Stimulated activated CD8-positive, alpha-beta memory T cell treated with anti-CD3 and anti-CD28 coated beads, Interleukin-15, amount 100 ng/mL, for 4 hours (primary cell): Measurements from ENCODE around the gene KIF4B.
"Not testable (repeated sequence)": the region's sequence is repeated elsewhere in the genome, so short reads cannot be mapped to it uniquely, and the experiment has no call there.

Source experiments
- DNase-seq, 2 donors: peaks; one replicate each; pipeline ENCODE4 v3.0.0-alpha.2; 2020; ENCODE audit warnings: low read depth in 2 of 2

The KIF4B gene

DNA sequence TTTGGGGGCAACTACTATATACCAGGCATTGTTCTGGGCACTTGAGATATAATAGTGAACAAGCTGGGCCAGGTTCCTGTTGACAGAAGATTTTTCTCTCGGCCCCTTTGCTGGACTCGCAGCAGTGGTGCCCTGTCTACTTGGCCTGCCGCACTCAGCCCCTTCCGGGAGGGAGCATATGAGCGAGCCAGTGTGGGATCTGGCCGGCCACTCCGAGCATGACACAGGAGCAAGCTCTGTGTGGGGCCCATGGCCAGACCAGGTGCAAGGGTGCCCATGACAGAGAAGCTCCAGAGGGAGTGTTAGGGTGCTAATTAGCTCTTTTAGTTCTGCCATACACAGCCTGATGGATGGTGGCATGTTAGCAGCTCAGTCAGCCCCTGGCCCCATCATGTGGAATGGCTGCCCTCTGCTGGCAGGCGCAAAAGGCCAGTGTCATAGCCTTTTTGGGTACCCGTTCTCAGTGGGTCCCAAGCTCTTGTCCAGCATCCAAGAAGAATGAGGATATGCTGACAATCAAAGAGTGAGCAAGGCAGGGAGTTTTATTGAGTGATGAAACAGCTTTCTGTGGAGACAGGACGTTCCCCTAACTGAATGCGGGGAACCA lies 9.3 kb upstream of the KIF4B start:
- DNase-seq = no peak

DNA sequence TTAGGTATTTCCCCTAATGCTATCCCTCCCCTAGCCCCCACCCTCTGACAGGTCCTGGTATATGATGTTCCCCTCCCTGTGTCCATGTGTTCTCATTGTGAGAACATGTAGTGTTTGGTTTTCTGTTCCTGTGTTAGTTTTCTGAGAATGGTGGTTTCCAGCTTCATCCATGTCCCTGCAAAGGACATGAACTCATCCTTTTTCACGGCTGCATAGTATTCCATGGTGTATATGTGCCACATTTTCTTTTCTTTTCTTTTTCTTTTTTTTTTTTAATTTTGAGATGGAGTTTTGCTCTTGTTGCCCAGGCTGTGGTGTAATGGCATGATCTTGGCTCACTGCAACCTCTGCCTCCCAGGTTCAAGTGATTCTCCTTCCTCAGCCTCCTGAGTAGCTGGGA lies 7.3 kb upstream of the KIF4B start:
- not testable (repeated sequence) for DNase-seq

- no peak for DNase-seq
Measured at GRCh38 chr5:155008669-155009068, 4.9 kb upstream of the KIF4B start.

DNA sequence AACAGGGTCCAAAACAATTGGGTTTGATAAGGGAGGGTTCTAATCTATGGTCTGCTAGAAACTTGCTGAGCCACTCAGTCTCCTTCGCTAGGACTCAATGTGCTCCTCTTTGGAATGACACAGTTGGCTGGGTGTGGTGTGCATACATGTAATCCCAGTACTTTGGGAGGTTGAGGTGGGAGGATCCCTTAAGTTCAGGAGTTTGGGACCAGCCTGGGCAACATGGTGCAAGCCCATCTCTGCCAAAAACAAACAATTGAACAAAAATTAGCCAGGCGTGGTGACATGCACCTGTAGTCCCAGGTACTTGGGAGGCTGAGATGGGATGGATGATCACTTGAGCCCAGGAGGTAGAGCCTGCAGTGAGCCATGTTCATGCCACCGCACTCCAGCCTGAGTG lies 2.7 kb upstream of the KIF4B start:
- no peak for DNase-seq

GRCh38 chr5:155015239-155015638 lies 1.7 kb downstream of the KIF4B start:
- no peak for DNase-seq

GRCh38 chr5:155017610-155018009 lies 4.1 kb downstream of the KIF4B start:
- no peak for DNase-seq

- no peak for DNase-seq
Measured at GRCh38 chr5:155019601-155020226, 6.2 kb downstream of the KIF4B start.

- no peak for DNase-seq
Measured at GRCh38 chr5:155021842-155022241, 8.3 kb downstream of the KIF4B start.

DNA sequence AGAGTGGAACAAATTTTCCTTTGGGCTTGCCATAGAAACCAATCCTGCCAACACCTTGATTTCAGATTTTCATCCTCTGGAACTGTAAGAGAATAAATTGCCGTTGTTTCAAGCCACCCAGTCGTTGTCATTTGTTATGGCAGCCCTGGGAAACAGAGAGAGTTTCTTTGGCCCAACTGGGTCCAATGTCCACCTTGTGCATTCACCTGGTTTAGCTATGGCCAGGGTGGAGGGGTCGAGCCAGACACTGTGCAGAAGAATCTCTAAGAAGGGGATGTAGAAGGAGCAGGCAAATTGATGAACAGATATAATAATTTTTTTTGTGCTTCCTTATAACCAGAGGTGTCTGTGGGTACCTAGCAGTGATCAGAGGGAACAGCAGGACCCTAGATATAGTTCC lies 9.8 kb downstream of the KIF4B start:
- no peak for DNase-seq

DNA sequence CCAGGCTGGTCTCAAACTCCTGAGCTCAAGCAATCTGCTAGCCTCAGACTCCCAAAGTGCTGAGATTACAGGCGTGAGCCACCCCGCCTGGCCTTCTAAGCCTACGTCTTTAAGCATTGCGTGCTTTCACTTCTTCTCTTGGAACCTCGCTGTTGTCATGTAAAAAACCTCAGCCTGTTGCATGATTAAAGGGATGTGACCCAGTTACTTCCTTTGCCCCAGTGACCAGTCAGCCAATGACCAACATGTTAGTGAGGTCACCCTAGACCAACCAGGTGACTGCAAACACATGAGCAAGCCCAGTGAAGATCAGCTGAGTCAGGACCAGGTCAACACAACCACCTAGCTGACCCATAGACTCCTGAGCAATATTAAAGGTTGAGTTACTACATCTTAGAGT lies 10.5 kb downstream of the KIF4B start:
- no peak for DNase-seq

GRCh38 chr5:155025895-155026294 lies 12.3 kb downstream of the KIF4B start:
- no peak for DNase-seq

DNA sequence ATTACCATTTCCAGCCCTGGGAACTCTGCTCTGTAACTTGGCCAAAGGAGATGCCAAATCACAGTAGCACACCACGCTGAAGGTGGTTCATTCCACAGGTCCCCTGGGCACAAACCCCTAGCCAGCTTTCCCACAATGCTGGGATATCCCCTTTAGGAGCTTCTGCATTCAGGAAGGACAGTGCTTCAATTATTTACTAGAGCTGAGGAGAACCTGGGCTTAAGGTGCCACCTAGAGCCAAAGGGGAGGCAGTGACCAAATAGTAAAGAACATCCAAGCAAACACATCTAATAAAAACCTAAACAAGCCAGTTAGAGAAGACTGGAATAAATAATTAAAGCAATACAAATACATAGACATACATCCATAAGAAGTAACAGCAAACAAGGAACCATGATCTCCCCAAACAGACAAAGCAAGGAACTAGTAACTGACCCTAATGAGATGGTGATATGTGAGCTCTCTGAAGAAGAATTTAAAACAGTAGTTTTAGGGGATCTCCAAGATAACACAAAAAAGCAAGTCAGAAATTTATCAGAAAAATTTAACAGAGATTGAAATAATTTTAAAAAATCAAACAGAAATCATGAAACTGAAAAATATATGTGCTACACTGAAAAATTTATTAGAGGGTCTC lies 14.6 kb downstream of the KIF4B start:
- DNase-seq = no peak

- no peak for DNase-seq
Measured at GRCh38 chr5:155029240-155029639, 15.7 kb downstream of the KIF4B start.

DNA sequence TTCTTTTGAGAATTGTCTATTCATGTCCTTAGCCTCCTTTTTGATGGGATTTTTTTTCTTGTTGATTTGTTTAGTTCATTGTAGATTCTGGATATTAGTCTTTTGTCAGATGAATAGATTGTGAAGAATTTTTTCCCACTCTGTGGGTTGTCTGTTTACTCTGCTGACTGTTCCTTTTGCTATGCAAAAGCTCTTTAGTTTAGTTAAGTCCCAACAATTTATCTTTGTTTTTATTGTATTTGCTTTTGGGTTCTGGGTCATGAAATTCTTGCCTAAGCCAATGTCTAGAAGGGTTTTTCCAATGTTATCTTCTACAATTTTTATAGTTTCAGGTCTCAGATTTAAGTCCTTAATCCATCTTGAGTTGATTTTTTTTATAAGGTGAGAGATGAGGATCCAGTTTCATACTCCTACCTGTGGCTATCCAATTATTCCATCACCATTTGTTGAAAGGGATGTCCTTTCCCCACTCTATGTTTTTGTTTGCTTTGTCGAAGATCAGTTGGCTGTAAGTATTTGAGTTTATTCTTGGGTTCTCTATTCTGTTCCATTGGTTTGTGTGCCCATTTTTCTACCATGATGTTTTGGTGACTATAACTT lies 20.7 kb downstream of the KIF4B start:
- not testable (repeated sequence) for DNase-seq

- not testable (repeated sequence) for DNase-seq
Measured at GRCh38 chr5:155035087-155035486, 21.5 kb downstream of the KIF4B start.

GRCh38 chr5:155040984-155041653 lies 27.6 kb downstream of the KIF4B start:
- no peak for DNase-seq

GRCh38 chr5:155044591-155044990 lies 31.0 kb downstream of the KIF4B start:
- DNase-seq = no peak

DNA sequence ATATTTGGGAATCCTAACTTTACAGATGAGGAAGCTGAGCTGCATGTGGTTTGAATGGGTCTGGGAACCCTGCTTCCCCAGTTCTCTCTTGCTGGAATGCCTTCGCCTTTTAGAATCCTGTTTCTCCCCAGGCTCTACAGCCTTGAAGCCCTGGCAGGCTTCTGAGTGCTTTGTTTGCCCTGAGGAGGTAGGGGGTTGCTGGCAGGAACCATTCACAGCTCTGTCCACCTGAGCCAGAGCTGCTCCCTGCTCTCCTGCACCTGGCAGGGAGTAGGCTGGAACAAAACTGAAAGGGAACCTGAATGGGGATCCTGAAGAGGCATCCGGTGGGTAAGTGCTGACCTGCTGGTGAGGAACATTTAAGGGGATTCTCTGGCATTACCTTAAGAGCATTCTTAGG lies 33.0 kb downstream of the KIF4B start:
- no peak for DNase-seq

GRCh38 chr5:155047818-155048217 lies 34.3 kb downstream of the KIF4B start:
- no peak for DNase-seq

GRCh38 chr5:155049569-155050383 lies 36.2 kb downstream of the KIF4B start:
- DNase-seq = no peak

- DNase-seq = no peak
Measured at GRCh38 chr5:155050384-155051019, 36.9 kb downstream of the KIF4B start.
